Aorta (tissue), 5 donors: ENCODE data around the gene TBCD. TPM values are rescaled to one million over a fixed set of nuclear protein-coding genes. Genes with fewer than 3 reads are reported as not detected.
A peak's percentile ranks its signal among the peaks of the same experiment; 100 is the strongest.

Source experiments
- ATAC-seq: fragments of 200-7000 bp; cut with Tn5 transposase; one replicate; pipeline ENCODE4 v1.9.1; 2022; ENCODE audit warnings: moderate library complexity; ENCODE audit not compliant: low FRiP score
- DNase-seq, 2 donors: peaks; one replicate each; pipeline ENCODE4 v3.0.0-alpha.2; 2020
- H3K27ac ChIP-seq, 2 donors: one replicate each; pipeline ENCODE4 v1.5.1; 2013; ENCODE audit warnings: low read length in 2 of 2, mild to moderate bottlenecking in 2 of 2, moderate library complexity in 2 of 2, control low read depth in 1 of 2, inconsistent platforms in 1 of 2, low read depth in 1 of 2
- H3K27me3 ChIP-seq, 2 donors: one replicate each; pipeline ENCODE4 v1.6.1; 2013; ENCODE audit warnings: control low read depth in 1 of 2, low read length in 1 of 2, mild to moderate bottlenecking in 1 of 2, moderate library complexity in 1 of 2; ENCODE audit not compliant: insufficient read depth in 2 of 2, control insufficient read depth in 1 of 2
- H3K36me3 ChIP-seq, 2 donors: one replicate each; pipeline ENCODE4 v1.6.1; 2013; ENCODE audit warnings: control low read depth in 1 of 2, low read length in 1 of 2, mild to moderate bottlenecking in 1 of 2; ENCODE audit not compliant: insufficient read depth in 2 of 2, control insufficient read depth in 1 of 2
- H3K4me1 ChIP-seq, 2 donors: one replicate each; pipeline ENCODE4 v1.6.1; 2013; ENCODE audit warnings: low read length in 2 of 2, control low read depth in 1 of 2, mild to moderate bottlenecking in 1 of 2, moderate library complexity in 1 of 2; ENCODE audit not compliant: insufficient read depth in 2 of 2, control insufficient read depth in 1 of 2
- H3K4me3 ChIP-seq, 2 donors: one replicate each; pipeline ENCODE4 v1.5.1; 2013; ENCODE audit warnings: low read length in 2 of 2, control low read depth in 1 of 2, mild to moderate bottlenecking in 1 of 2
- H3K9me3 ChIP-seq: one replicate; pipeline ENCODE4 v1.6.1; 2013; ENCODE audit warnings: mild to moderate bottlenecking, low read length; ENCODE audit not compliant: control insufficient read depth
- WGBS, 2 donors: extraction: QIAGEN DNeasy Blood & Tissue Kit; methylation state at CpG; one replicate each; pipeline ENCODE4 v1.1.7; 2013; 5-methylcytosine and 5-hydroxymethylcytosine counted together
- intact Hi-C, 2 donors: fragments of 100-400 bp; cut with DNase I; formaldehyde crosslinking; loops; one replicate each; pipeline versions ENCODE4 v1.14.2 to v1.15.0; 2022
- polyA plus RNA-seq, 2 donors: library from polyadenylated mRNA; stranded (reverse); fragments of 200-250 nt; gene quantifications; one replicate each; pipeline ENCODE4 v1.2.3, GENCODE V29; 2013
- total RNA-seq, 2 donors: library from RNA; stranded (reverse); fragmentation: NEBNext Ultra II Directional; extraction: Animal tissue kit (Norgen Biotek cat#: 25700); gene quantifications; one replicate each; pipeline ENCODE4 v1.2.1, GENCODE V29; 2021
- donor health status: healthy with polysubstance abuse.
- donor health status: Bipolar disorder and iron deficiency.
- donor health status: DM: no; HTN: no; CAD: no.
- donor health status: DM: no; HTN: no; CAD: no.
- donor health status: DM: yes; HTN: yes; CAD: no.

Gene TBCD
- total and polyA plus RNA-seq, 4 donors: 20.0 to 182 (median 111) TPM

GRCh38 chr17:82801377-82801970 is 49.6 kb downstream of the TBCD start:
- DNase-seq (no peak), ATAC-seq (no peak)
- H3K27ac ChIP-seq: no peak overlapping the region
- H3K9me3 ChIP-seq: no peaks in the 10 kb centered on the region
- H3K36me3 ChIP-seq: peaks cover 0 to 2% of the 10 kb centered on the region in 2 donors
- H3K27me3 ChIP-seq: no peaks in the 10 kb centered on the region
- no peak overlapping the region for H3K4me3 ChIP-seq
- WGBS, 2 donors: 96 to 97% methylated on average over 56 to 63 of the region's 63 CpGs
- intact Hi-C loops: loop anchor here in 1 of 2 donors (10.0 kb wide), 1 partner anchor 63 kb away; no protein-coding TSS in a partner anchor
- no peaks in the 10 kb centered on the region for H3K4me1 ChIP-seq

GRCh38 chr17:82802075-82802780 is 50.4 kb downstream of the TBCD start:
- 96% methylated on average over 15 to 17 of the region's 17 CpGs for WGBS, 2 donors
- H3K4me1 ChIP-seq: no peaks in the 10 kb centered on the region
- peaks cover 0 to 2% of the 10 kb centered on the region in 2 donors for H3K36me3 ChIP-seq
- no peaks in the 10 kb centered on the region for H3K9me3 ChIP-seq
- no peak for ATAC-seq
- no peak for DNase-seq
- no peaks in the 10 kb centered on the region for H3K27me3 ChIP-seq
- H3K4me3 ChIP-seq: no peak overlapping the region
- no peak overlapping the region for H3K27ac ChIP-seq
- intact Hi-C loops: loop anchor here in 1 of 2 donors (10.0 kb wide), 1 partner anchor 63 kb away; no protein-coding TSS in a partner anchor

GRCh38 chr17:82803185-82803584 is 51.3 kb downstream of the TBCD start:
- 91% methylated on average over 9 of the region's 9 CpGs for WGBS, 2 donors
- ATAC-seq: no peak
- Histone ChIP-seq H3K9me3 (no peaks in the 10 kb centered on the region), H3K27me3 (no peaks in the 10 kb centered on the region), H3K4me3 (no peak overlapping the region), H3K4me1 (no peaks in the 10 kb centered on the region), H3K27ac (no peak overlapping the region), H3K36me3 (peaks cover 0 to 2% of the 10 kb centered on the region in 2 donors)
- intact Hi-C loops: loop anchor here in 1 of 2 donors (10.0 kb wide), 1 partner anchor 62 kb away; no protein-coding TSS in a partner anchor
- no peak for DNase-seq

- intact Hi-C loops: loop anchor here in 1 of 2 donors (10.0 kb wide), 1 partner anchor 61 kb away; no protein-coding TSS in a partner anchor
- 96 to 97% methylated on average over 15 of the region's 15 CpGs for WGBS, 2 donors
- DNase-seq (no peak), ATAC-seq (no peak)
- no peak overlapping the region for H3K4me3 ChIP-seq
- no peaks in the 10 kb centered on the region for H3K4me1 ChIP-seq
- H3K27me3 ChIP-seq: no peaks in the 10 kb centered on the region
- no peak overlapping the region for H3K27ac ChIP-seq
- peaks cover 0 to 2% of the 10 kb centered on the region in 2 donors for H3K36me3 ChIP-seq
- no peaks in the 10 kb centered on the region for H3K9me3 ChIP-seq
These were observed 51.7 kb downstream of the TBCD start for GRCh38 chr17:82803606-82804005.

- DNase-seq (peak; percentile 80 to 90), ATAC-seq (peak; percentile 89)
- intact Hi-C loops: loop anchor here in 1 of 2 donors (10.0 kb wide), 1 partner anchor 60 kb away; no protein-coding TSS in a partner anchor
- H3K36me3 ChIP-seq: peaks cover 0 to under 1% of the 10 kb centered on the region in 2 donors
- no peaks in the 10 kb centered on the region for H3K27me3 ChIP-seq
- 85 to 86% methylated on average over 27 of the region's 27 CpGs for WGBS, 2 donors
- H3K9me3 ChIP-seq: no peaks in the 10 kb centered on the region
- no peak overlapping the region for H3K4me3 ChIP-seq
- H3K4me1 ChIP-seq: no peaks in the 10 kb centered on the region
- no peak overlapping the region for H3K27ac ChIP-seq
These were observed 52.8 kb downstream of the TBCD start for GRCh38 chr17:82804442-82805191.

- WGBS, 2 donors: 93 to 94% methylated on average over 13 of the region's 13 CpGs
- intact Hi-C loops: loop anchor here in 1 of 2 donors (10.0 kb wide), 1 partner anchor 60 kb away; no protein-coding TSS in a partner anchor
- DNase-seq (no peak), ATAC-seq (no peak)
- no peaks in the 10 kb centered on the region for H3K9me3 ChIP-seq
- H3K4me1 ChIP-seq: no peaks in the 10 kb centered on the region
- H3K36me3 ChIP-seq: no peaks in the 10 kb centered on the region
- no peak overlapping the region for H3K27ac ChIP-seq
- no peaks in the 10 kb centered on the region for H3K27me3 ChIP-seq
- no peak overlapping the region for H3K4me3 ChIP-seq
These were observed 53.4 kb downstream of the TBCD start for GRCh38 chr17:82805254-82805653.

GRCh38 chr17:82805823-82806222 is 54.0 kb downstream of the TBCD start:
- WGBS, 2 donors: 92% methylated on average over 19 of the region's 19 CpGs
- Histone ChIP-seq H3K36me3 (no peaks in the 10 kb centered on the region), H3K27me3 (no peaks in the 10 kb centered on the region), H3K9me3 (no peaks in the 10 kb centered on the region), H3K27ac (no peak overlapping the region), H3K4me3 (no peak overlapping the region), H3K4me1 (no peaks in the 10 kb centered on the region)
- DNase-seq: no peak
- no peak for ATAC-seq
- intact Hi-C loops: loop anchor here in 1 of 2 donors (10.0 kb wide), 1 partner anchor 59 kb away; no protein-coding TSS in a partner anchor

GRCh38 chr17:82806645-82807044 is 54.8 kb downstream of the TBCD start:
- Histone ChIP-seq H3K27me3 (no peaks in the 10 kb centered on the region), H3K27ac (no peak overlapping the region), H3K4me3 (no peak overlapping the region), H3K4me1 (no peaks in the 10 kb centered on the region), H3K36me3 (no peaks in the 10 kb centered on the region), H3K9me3 (no peaks in the 10 kb centered on the region)
- intact Hi-C loops: loop anchor here in 1 of 2 donors (10.0 kb wide), 1 partner anchor 58 kb away; no protein-coding TSS in a partner anchor
- DNase-seq (no peak), ATAC-seq (no peak)
- WGBS, 2 donors: 90 to 94% methylated on average over 21 of the region's 21 CpGs
